Smooth muscle cell (in vitro differentiated cells): Measurements from ENCODE around the gene SEMA5A. TPM values are rescaled to one million over a fixed set of nuclear protein-coding genes. Genes with fewer than 3 reads are reported as not detected.

Source experiments
- DNase-seq: peaks from one replicate; lab custom pipeline; 2025; ENCODE audit not compliant: unreplicated experiment; lab: John Stamatoyannopoulos, UW
- H2AFZ ChIP-seq: fragments of 200-600 bp; sonication (generic); 2 replicates; pipeline ENCODE4 v1.6.0; 2016; ENCODE audit warnings: antibody characterized with exemption, low read depth, mild to moderate bottlenecking
- H3F3A ChIP-seq: fragments of 200-600 bp; sonication (generic); 2 replicates; pipeline ENCODE4 v1.6.0; 2017; ENCODE audit warnings: antibody characterized with exemption, low read depth
- H3K27ac ChIP-seq: fragments of 200-600 bp; sonication (generic); 2 replicates; pipeline ENCODE4 v1.5.1; 2016; ENCODE audit warnings: low read depth, mild to moderate bottlenecking
- H3K27me3 ChIP-seq: fragments of 200-600 bp; sonication (generic); 2 replicates; pipeline ENCODE4 v1.6.1; 2016; ENCODE audit warnings: low read depth, mild to moderate bottlenecking
- H3K36me3 ChIP-seq: fragments of 200-600 bp; sonication (generic); 2 replicates; pipeline ENCODE4 v1.5.1; 2016; ENCODE audit warnings: low read depth
- H3K4me1 ChIP-seq: fragments of 200-600 bp; sonication (generic); 2 replicates; pipeline ENCODE4 v1.5.1; 2016; ENCODE audit warnings: low read depth
- H3K4me2 ChIP-seq: fragments of 200-600 bp; sonication (generic); 2 replicates; pipeline ENCODE4 v1.6.0; 2016; ENCODE audit warnings: mild to moderate bottlenecking
- H3K4me3 ChIP-seq: fragments of 200-600 bp; sonication (generic); 2 replicates; pipeline ENCODE4 v1.5.1; 2016; ENCODE audit warnings: mild to moderate bottlenecking
- H3K79me2 ChIP-seq: fragments of 200-600 bp; sonication (generic); 2 replicates; pipeline ENCODE4 v1.6.0; 2016; ENCODE audit warnings: low read depth, mild to moderate bottlenecking
- H3K9ac ChIP-seq: fragments of 200-600 bp; sonication (generic); 2 replicates; pipeline ENCODE4 v1.6.0; 2016; ENCODE audit warnings: low read depth
- H3K9me3 ChIP-seq: fragments of 200-600 bp; sonication (generic); replicated peaks from 2 replicates; pipeline ENCODE4 v1.5.1; 2016; ENCODE audit warnings: low read depth
- H4K20me1 ChIP-seq: fragments of 200-600 bp; sonication (generic); 2 replicates; pipeline ENCODE4 v1.6.0; 2016; ENCODE audit warnings: low read depth
- CTCF ChIP-seq: fragments of 200-600 bp; sonication (generic); IDR thresholded peaks from 2 replicates; pipeline ENCODE4 v1.5.1; 2017; ENCODE audit warnings: borderline replicate concordance, mild to moderate bottlenecking, antibody characterized with exemption; ENCODE audit not compliant: insufficient read depth, poor library complexity, severe bottlenecking
- WGBS: methylation state at CpG from one replicate; pipeline ENCODE4 v1.1.7; 2016; ENCODE audit warnings: low lambda C conversion rate; 5-methylcytosine and 5-hydroxymethylcytosine counted together
- polyA plus RNA-seq: library from polyadenylated mRNA; unstranded; fragments of >200 nt; fragmentation: Nextera tagmentation; extraction: Ambion mirVana; gene quantifications from 2 replicates; pipeline ENCODE4 v1.2.1, GENCODE V29; 2016
- total RNA-seq: library from RNA; depleted of rRNA; stranded (reverse); fragments of >200 nt; gene quantifications from 2 replicates; pipeline ENCODE4 v1.2.3, GENCODE V29; 2014

SEMA5A gene
- total and polyA plus RNA-seq, 2 experiments from 2014 or later = 21.6 to 65.1 TPM

- H3K4me1 ChIP-seq = peaks cover 3% of the 10 kb centered on the region
- no peaks in the 10 kb centered on the region for H3K9me3 ChIP-seq
- peaks cover 5% of the 10 kb centered on the region for H3K36me3 ChIP-seq
- no peak overlapping the region for H3K27ac ChIP-seq
- WGBS = 88% methylated on average over 4 of the region's 4 CpGs
- H3K27me3 ChIP-seq = no peaks in the 10 kb centered on the region
- peaks cover 27% of the 10 kb centered on the region for H4K20me1 ChIP-seq
- peaks cover 11% of the 10 kb centered on the region for H3F3A ChIP-seq
- no peak overlapping the region for H3K4me3 ChIP-seq
- no peak for DNase-seq
- no peak overlapping the region for H3K4me2 ChIP-seq
- H3K9ac ChIP-seq = no peak overlapping the region
- TF ChIP-seq CTCF = no peak
- no peak overlapping the region for H2AFZ ChIP-seq
- peaks cover 24% of the 10 kb centered on the region for H3K79me2 ChIP-seq
Measured at GRCh38 chr5:9374025-9374424, 171.8 kb downstream of the SEMA5A start.

GRCh38 chr5:9373571-9373970 lies 172.3 kb downstream of the SEMA5A start:
- WGBS = 43% methylated on average over 2 of the region's 2 CpGs
- TF ChIP-seq CTCF = no peak
- H3K79me2 ChIP-seq = peaks cover 24% of the 10 kb centered on the region
- H3K4me3 ChIP-seq = no peak overlapping the region
- H3K9me3 ChIP-seq = no peaks in the 10 kb centered on the region
- no peak for DNase-seq
- no peak overlapping the region for H3K9ac ChIP-seq
- H2AFZ ChIP-seq = no peak overlapping the region
- H3K36me3 ChIP-seq = peaks cover under 1% of the 10 kb centered on the region
- H3K27me3 ChIP-seq = no peaks in the 10 kb centered on the region
- H3K27ac ChIP-seq = no peak overlapping the region
- no peak overlapping the region for H3K4me2 ChIP-seq
- H4K20me1 ChIP-seq = peaks cover 27% of the 10 kb centered on the region
- peaks cover 11% of the 10 kb centered on the region for H3F3A ChIP-seq
- H3K4me1 ChIP-seq = peaks cover 3% of the 10 kb centered on the region

GRCh38 chr5:9370256-9370655 lies 175.6 kb downstream of the SEMA5A start:
- no peaks in the 10 kb centered on the region for H3K27me3 ChIP-seq
- H3K4me1 ChIP-seq = peaks cover 3% of the 10 kb centered on the region
- WGBS = 89% methylated on average over 2 of the region's 2 CpGs
- no peak overlapping the region for H3K4me3 ChIP-seq
- H3K79me2 ChIP-seq = peaks cover 24% of the 10 kb centered on the region
- DNase-seq = no peak
- peaks cover 11% of the 10 kb centered on the region for H3F3A ChIP-seq
- H3K9ac ChIP-seq = no peak overlapping the region
- no peaks in the 10 kb centered on the region for H3K9me3 ChIP-seq
- H3K27ac ChIP-seq = peak overlapping the region; percentile 39
- H3K4me2 ChIP-seq = no peak overlapping the region
- H3K36me3 ChIP-seq = no peaks in the 10 kb centered on the region
- H2AFZ ChIP-seq = no peak overlapping the region
- no peak for TF ChIP-seq CTCF
- peaks cover 21% of the 10 kb centered on the region for H4K20me1 ChIP-seq

GRCh38 chr5:9365512-9365911 lies 180.4 kb downstream of the SEMA5A start:
- no peak for DNase-seq
- Histone ChIP-seq H3F3A (no peaks in the 10 kb centered on the region), H4K20me1 (no peaks in the 10 kb centered on the region), H3K4me3 (no peak overlapping the region), H2AFZ (no peak overlapping the region), H3K36me3 (no peaks in the 10 kb centered on the region), H3K27ac (no peak overlapping the region), H3K27me3 (no peaks in the 10 kb centered on the region), H3K4me2 (no peak overlapping the region), H3K4me1 (peaks cover under 1% of the 10 kb centered on the region), H3K9ac (no peak overlapping the region), H3K9me3 (no peaks in the 10 kb centered on the region), H3K79me2 (peaks cover 10% of the 10 kb centered on the region)
- 39% methylated on average over 1 of the region's 1 CpG for WGBS
- no peak for TF ChIP-seq CTCF
